Left kidney (tissue), 1 donor: ENCODE results near the gene GAMT. TPM values are rescaled to one million over a fixed set of nuclear protein-coding genes. Genes with fewer than 3 reads are reported as not detected.

Source experiments
- polyA plus RNA-seq: library from polyadenylated mRNA; unstranded; fragments of 120-200 nt; gene quantifications from one replicate; pipeline ENCODE4 v1.2.1, GENCODE V29; 2013; ENCODE audit not compliant: insufficient read length

Gene GAMT
- polyA plus RNA-seq, 1 donor, result 25.7 TPM

Other genes starting within 250 kb of the GAMT start
- 15.1 TPM for gene SBNO2, start 227.3 kb downstream of the GAMT start, polyA plus RNA-seq
- gene STK11, start 195.8 kb downstream of the GAMT start, polyA plus RNA-seq, result 56.2 TPM
- 1.4 TPM for gene CBARP, start 163.5 kb downstream of the GAMT start, polyA plus RNA-seq
- gene ATP5F1D, start 159.8 kb downstream of the GAMT start, polyA plus RNA-seq, result 76.3 TPM
- 43.8 TPM for gene MIDN, start 153.0 kb downstream of the GAMT start, polyA plus RNA-seq
- 895 TPM for gene CIRBP, start 132.2 kb downstream of the GAMT start, polyA plus RNA-seq
- 16.2 TPM for gene FAM174C, start 126.0 kb downstream of the GAMT start, polyA plus RNA-seq
- gene EFNA2, start 115.7 kb downstream of the GAMT start, polyA plus RNA-seq, result 1.4 TPM
- gene NDUFS7, start 17.6 kb downstream of the GAMT start, polyA plus RNA-seq, result 40.2 TPM
- gene DAZAP1, start 6.0 kb upstream of the GAMT start, polyA plus RNA-seq, result 91.8 TPM
- gene RPS15, start 36.9 kb upstream of the GAMT start, polyA plus RNA-seq, result 539 TPM
- gene APC2, start 48.6 kb upstream of the GAMT start, polyA plus RNA-seq, result 1.3 TPM
- gene C19orf25, start 77.7 kb upstream of the GAMT start, polyA plus RNA-seq, result 19.5 TPM
- gene PCSK4, start 88.8 kb upstream of the GAMT start, polyA plus RNA-seq, result 5.0 TPM
- gene REEP6, start 89.6 kb upstream of the GAMT start, polyA plus RNA-seq, result 15.7 TPM
- 0.27 TPM for gene ADAMTSL5, start 111.5 kb upstream of the GAMT start, polyA plus RNA-seq
- 0.23 TPM for gene PLK5, start 122.5 kb upstream of the GAMT start, polyA plus RNA-seq
- 19.1 TPM for gene MEX3D, start 166.8 kb upstream of the GAMT start, polyA plus RNA-seq
- 47.3 TPM for gene MBD3, start 191.3 kb upstream of the GAMT start, polyA plus RNA-seq
- gene UQCR11, start 203.9 kb upstream of the GAMT start, polyA plus RNA-seq, result 82.3 TPM